GM23338 (cell line): Measurements from ENCODE around the gene VOPP1. TPM values are rescaled to one million over a fixed set of nuclear protein-coding genes. Genes with fewer than 3 reads are reported as not detected.

ENCODE experiments used
- ATAC-seq: fragments of 200-7000 bp; cut with Tn5 transposase; 3 replicates; pipeline ENCODE4 v1.9.1; 2020
- DNase-seq: peaks from one replicate; pipeline ENCODE4 v3.0.0-alpha.2; 2015; ENCODE audit warnings: low spot score
- H2AFZ ChIP-seq: fragments of 200-600 bp; sonication (generic); 2 replicates; pipeline ENCODE4 v1.8.0; 2016; ENCODE audit warnings: antibody characterized with exemption, mild to moderate bottlenecking, moderate library complexity
- H3F3A ChIP-seq: fragments of 200-600 bp; sonication (generic); replicated peaks from 2 replicates; pipeline ENCODE4 v1.8.0; 2017; ENCODE audit warnings: antibody characterized with exemption, mixed run types, low read depth
- H3K27ac ChIP-seq: fragments of 200-600 bp; sonication (generic); 2 replicates; pipeline ENCODE4 v1.6.1; 2016; ENCODE audit warnings: low read depth
- H3K27me3 ChIP-seq: fragments of 200-600 bp; sonication (generic); 2 replicates; pipeline ENCODE4 v1.8.0; 2016; ENCODE audit warnings: mild to moderate bottlenecking, mixed run types, moderate library complexity; ENCODE audit not compliant: insufficient read depth
- H3K36me3 ChIP-seq: fragments of 200-600 bp; sonication (generic); 2 replicates; pipeline ENCODE4 v1.8.0; 2016; ENCODE audit warnings: mild to moderate bottlenecking; ENCODE audit not compliant: insufficient read depth
- H3K4me1 ChIP-seq: fragments of 200-600 bp; sonication (generic); 2 replicates; pipeline ENCODE4 v1.8.0; 2016; ENCODE audit warnings: mild to moderate bottlenecking, moderate library complexity; ENCODE audit not compliant: insufficient read depth
- H3K4me2 ChIP-seq: fragments of 200-600 bp; sonication (generic); 2 replicates; pipeline ENCODE4 v1.7.1; 2017; ENCODE audit warnings: mixed run types
- H3K4me3 ChIP-seq: fragments of 200-600 bp; sonication (generic); 2 replicates; pipeline ENCODE4 v1.6.1; 2016; ENCODE audit warnings: mixed run types
- H3K79me2 ChIP-seq: fragments of 200-600 bp; sonication (generic); replicated peaks from 2 replicates; pipeline ENCODE4 v1.8.0; 2017; ENCODE audit warnings: mild to moderate bottlenecking; ENCODE audit not compliant: insufficient read depth
- H3K9me2 ChIP-seq: fragments of 200-600 bp; sonication (generic); 2 replicates; pipeline ENCODE4 v1.8.0; 2017; ENCODE audit not compliant: insufficient read depth
- H4K20me1 ChIP-seq: fragments of 200-600 bp; sonication (generic); replicated peaks from 2 replicates; pipeline ENCODE4 v1.8.0; 2017; ENCODE audit warnings: mild to moderate bottlenecking; ENCODE audit not compliant: insufficient read depth
- H3K27ac Mint-ChIP-seq: 2 replicates; pipeline ENCODE4 v1.8.0; 2020; ENCODE audit warnings: inconsistent platforms, mild to moderate bottlenecking, moderate library complexity, mixed read lengths
- H3K27me3 Mint-ChIP-seq: 3 replicates; pipeline ENCODE4 v1.8.0; 2022; ENCODE audit warnings: low read depth, mild to moderate bottlenecking, moderate library complexity, mixed read lengths, inconsistent platforms; ENCODE audit not compliant: insufficient read depth, poor library complexity
- H3K36me3 Mint-ChIP-seq: 3 replicates; pipeline ENCODE4 v1.8.0; 2021; ENCODE audit warnings: low read depth, mild to moderate bottlenecking, inconsistent platforms, moderate library complexity, mixed read lengths
- H3K4me1 Mint-ChIP-seq: 3 replicates; pipeline ENCODE4 v1.8.0; 2020; ENCODE audit warnings: mild to moderate bottlenecking, inconsistent platforms, mixed read lengths
- H3K4me3 Mint-ChIP-seq: 3 replicates; pipeline ENCODE4 v1.8.0; 2021; ENCODE audit warnings: moderate library complexity, mild to moderate bottlenecking, inconsistent platforms, mixed read lengths
- H3K9me3 Mint-ChIP-seq: 3 replicates; pipeline ENCODE4 v1.8.0; 2020; ENCODE audit warnings: moderate library complexity, mild to moderate bottlenecking, inconsistent platforms, mixed read lengths
- CREB1 ChIP-seq: fragments of 250-450 bp; sonication (Bioruptor Pico); IDR thresholded peaks from 2 replicates; pipeline ENCODE4 v1.5.0; 2020; ENCODE audit warnings: low read depth, mild to moderate bottlenecking, moderate library complexity
- CTCF ChIP-seq, 2 experiments: fragments of 200-600 bp in 1 of 2; sonication (generic) in 1 of 2; conservative IDR thresholded peaks; 2 replicates each; pipeline versions ENCODE4 v1.5.1 to v1.6.1; 2016 to 2017; ENCODE audit warnings: antibody characterized with exemption in 2 of 2, low read depth in 2 of 2, mild to moderate bottlenecking in 2 of 2, moderate library complexity in 1 of 2
- ETS1 ChIP-seq: IDR thresholded peaks from 2 replicates; pipeline ENCODE4 v1.6.1; 2016; ENCODE audit warnings: antibody characterized with exemption
- EZH2 ChIP-seq: fragments of 200-600 bp; sonication (generic); IDR thresholded peaks from one replicate; pipeline ENCODE4 v1.8.0; 2017; ENCODE audit warnings: antibody characterized with exemption, mild to moderate bottlenecking, low read depth; ENCODE audit not compliant: unreplicated experiment
- EZH2phosphoT487 ChIP-seq: fragments of 200-600 bp; sonication (generic); IDR thresholded peaks from one replicate; pipeline ENCODE4 v1.8.1; 2018; ENCODE audit warnings: antibody characterized with exemption; ENCODE audit not compliant: unreplicated experiment
- JUNB ChIP-seq: IDR thresholded peaks from one replicate; pipeline ENCODE4 v1.6.1; 2016; ENCODE audit warnings: antibody characterized with exemption; ENCODE audit not compliant: unreplicated experiment
- POLR2AphosphoS5 ChIP-seq: IDR thresholded peaks from 2 replicates; pipeline ENCODE4 v1.6.1; 2016; ENCODE audit warnings: antibody characterized with exemption, low read depth
- REST ChIP-seq: IDR thresholded peaks from one replicate; pipeline ENCODE4 v1.6.1; 2018; ENCODE audit warnings: antibody characterized with exemption; ENCODE audit not compliant: unreplicated experiment
- STAT1 ChIP-seq: IDR thresholded peaks from one replicate; pipeline ENCODE4 v1.6.1; 2016; ENCODE audit warnings: antibody characterized with exemption; ENCODE audit not compliant: unreplicated experiment
- ZNF331 ChIP-seq: fragments of 250-450 bp; sonication (Bioruptor Pico); IDR thresholded peaks from 2 replicates; pipeline ENCODE4 v1.5.0; 2020; ENCODE audit warnings: low read depth, mild to moderate bottlenecking, moderate library complexity
- ZNF462 ChIP-seq: fragments of 250-450 bp; sonication (Bioruptor Pico); IDR thresholded peaks from 2 replicates; pipeline ENCODE4 v1.5.0; 2020; ENCODE audit warnings: mild to moderate bottlenecking, moderate library complexity
- polyA plus RNA-seq: library from polyadenylated mRNA; unstranded; fragments of >200 nt; fragmentation: Nextera tagmentation; extraction: Ambion mirVana; gene quantifications from 2 replicates; pipeline ENCODE4 v1.2.1, GENCODE V29; 2016
- total RNA-seq: library from RNA; depleted of rRNA; stranded (reverse); fragments of >200 nt; shearing (Covaris generic); gene quantifications from 2 replicates; pipeline ENCODE4 v1.2.3, GENCODE V29; 2014

The VOPP1 gene
- total and polyA plus RNA-seq, 2 experiments from 2014 or later = 28.2 to 73.7 TPM

GRCh38 chr7:55431898-55432297, 140.4 kb downstream of the VOPP1 start:
- Histone ChIP-seq H3K4me3 (no peak overlapping the region), H3K4me2 (no peak overlapping the region), H2AFZ (no peak overlapping the region), H3K27me3 (no peaks in the 10 kb centered on the region), H3K9me2 (no peaks in the 10 kb centered on the region), H4K20me1 (no peaks in the 10 kb centered on the region; the same call in 1 of the 2 replicates), H3K4me1 (peaks cover 7% of the 10 kb centered on the region; the same call in 1 of the 2 replicates), H3F3A (no peaks in the 10 kb centered on the region), H3K27ac (no peak overlapping the region), H3K79me2 (no peaks in the 10 kb centered on the region), H3K36me3 (no peaks in the 10 kb centered on the region)
- Mint-ChIP-seq H3K27ac (no peak overlapping the region), H3K27me3 (peaks cover 9% of the 10 kb centered on the region), H3K4me3 (no peak overlapping the region), H3K9me3 (no peaks in the 10 kb centered on the region), H3K36me3 (no peaks in the 10 kb centered on the region; the same call in 2 of the 3 replicates), H3K4me1 (peaks cover 16% of the 10 kb centered on the region)
- no peak for ATAC-seq
- DNase-seq = no peak
- TF ChIP-seq ZNF462 (CRISPR knock-in tag) (no peak), POLR2AphosphoS5 (no peak), STAT1 (no peak), ETS1 (no peak), EZH2phosphoT487 (no peak), EZH2 (no peak), ZNF331 (CRISPR knock-in tag) (no peak), CTCF (conservative IDR thresholded peaks at IDR 0.05; ENCODE audit: low read depth in 2 of 2) (no peak), JUNB (no peak), REST (no peak), CREB1 (CRISPR knock-in tag) (no peak)
